Erythroblast (primary cell): Measurements from ENCODE around the gene GHR.

Experiments used
- GATA1 ChIP-seq: IDR thresholded peaks from 2 replicates; pipeline ENCODE4 v1.6.1; 2011; ENCODE audit warnings: low read depth, mild to moderate bottlenecking, control low read depth, low read length, moderate library complexity
- POLR2A ChIP-seq: IDR thresholded peaks from 2 replicates; pipeline ENCODE4 v1.6.1; 2011; ENCODE audit warnings: mild to moderate bottlenecking, low read length

DNA sequence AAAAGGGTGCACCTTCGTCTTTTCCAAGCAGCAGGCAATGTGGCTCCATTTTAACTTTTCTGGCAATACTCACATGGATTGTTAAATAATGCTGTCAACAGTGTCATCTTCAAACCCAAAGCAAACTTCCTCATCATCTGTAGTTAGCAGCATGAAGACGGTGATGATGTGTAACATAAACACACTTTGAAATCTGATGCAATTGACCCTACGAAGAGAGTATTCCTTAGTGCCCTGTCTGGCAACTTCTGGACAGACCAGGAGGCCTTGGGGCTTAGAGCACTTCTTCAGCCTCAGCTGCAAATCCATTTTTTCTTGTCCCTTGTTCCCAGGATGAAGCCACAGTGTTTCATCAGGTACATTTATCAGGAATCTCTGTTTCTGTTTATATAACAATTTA is 149.1 kb downstream of the GHR start:
- TF ChIP-seq POLR2A (no peak), GATA1 (no peak)
